Colonic mucosa (tissue), 4 donors: ENCODE data around the gene MARCHF7. TPM values are rescaled to one million over a fixed set of nuclear protein-coding genes. Genes with fewer than 3 reads are reported as not detected.

Experiments used
- DNase-seq: peaks from one replicate; pipeline ENCODE4 v3.0.0-alpha.2; 2020
- H3K27ac ChIP-seq: fragments of 200-600 bp; one replicate; pipeline ENCODE4 v1.8.0; 2021
- H3K27me3 ChIP-seq: fragments of 200-600 bp; one replicate; pipeline ENCODE4 v1.8.0; 2021
- H3K36me3 ChIP-seq: fragments of 200-600 bp; one replicate; pipeline ENCODE4 v1.8.0; 2021
- H3K4me1 ChIP-seq: fragments of 200-600 bp; one replicate; pipeline ENCODE4 v1.8.0; 2021; ENCODE audit warnings: mild to moderate bottlenecking
- H3K4me3 ChIP-seq: fragments of 200-600 bp; one replicate; pipeline ENCODE4 v1.8.0; 2021
- H3K9ac ChIP-seq, 2 donors: one replicate each; pipeline ENCODE4 v1.7.0; 2013; ENCODE audit warnings: control low read depth in 2 of 2, low read depth in 2 of 2, low read length in 2 of 2
- H3K9me3 ChIP-seq: fragments of 200-600 bp; one replicate; pipeline ENCODE4 v1.8.0; 2021
- CTCF ChIP-seq: fragments of 200-600 bp; IDR thresholded peaks from one replicate; pipeline ENCODE4 v1.8.0; 2022; ENCODE audit warnings: antibody characterized with exemption, mild to moderate bottlenecking
- intact Hi-C: fragments of 100-400 bp; cut with DNase I; formaldehyde crosslinking; loops from one replicate; pipeline ENCODE4 v1.14.1; 2022
- total RNA-seq, 2 donors: library from RNA; stranded (reverse); fragmentation: NEBNext Ultra II Directional in 1 of 2; extraction: Animal tissue kit (Norgen Biotek cat#: 25700) in 1 of 2; gene quantifications; one replicate each; pipeline ENCODE4 v1.2.1, GENCODE V29; 2021
- donor health status: healthy.
- donor health status: DM: no; HTN: no; CAD: no.
- donor health status: DM: no; HTN: no; CAD: no.

Gene MARCHF7
- total RNA-seq, 2 donors from 2014 or later, result 39.8 to 75.1 TPM

GRCh38 chr2:159684796-159685195 lies 27.5 kb upstream of the MARCHF7 start:
- intact Hi-C loops, result no loop called here
- Histone ChIP-seq H3K9me3 (no peaks in the 10 kb centered on the region), H3K9ac (no peak overlapping the region), H3K27ac (no peak overlapping the region), H3K4me3 (no peak overlapping the region), H3K4me1 (no peaks in the 10 kb centered on the region), H3K36me3 (no peaks in the 10 kb centered on the region), H3K27me3 (no peaks in the 10 kb centered on the region)
- no peak for TF ChIP-seq CTCF
- DNase-seq, result no peak

- no peak overlapping the region for H3K9ac ChIP-seq
- no peaks in the 10 kb centered on the region for H3K27me3 ChIP-seq
- no peak overlapping the region for H3K4me3 ChIP-seq
- H3K36me3 ChIP-seq, result no peaks in the 10 kb centered on the region
- no peak for TF ChIP-seq CTCF
- no peak overlapping the region for H3K27ac ChIP-seq
- no peak for DNase-seq
- intact Hi-C loops, result no loop called here
- H3K9me3 ChIP-seq, result no peaks in the 10 kb centered on the region
- H3K4me1 ChIP-seq, result no peaks in the 10 kb centered on the region
Observed at GRCh38 chr2:159694500-159695040, 17.7 kb upstream of the MARCHF7 start.

GRCh38 chr2:159695795-159696448 lies 16.4 kb upstream of the MARCHF7 start:
- intact Hi-C loops, result no loop called here
- no peak for TF ChIP-seq CTCF
- no peak for DNase-seq
- Histone ChIP-seq H3K4me3 (no peak overlapping the region), H3K4me1 (no peaks in the 10 kb centered on the region), H3K9ac (no peak overlapping the region), H3K27me3 (no peaks in the 10 kb centered on the region), H3K9me3 (no peaks in the 10 kb centered on the region), H3K36me3 (no peaks in the 10 kb centered on the region), H3K27ac (no peak overlapping the region)

- Histone ChIP-seq H3K36me3 (no peaks in the 10 kb centered on the region), H3K9me3 (no peaks in the 10 kb centered on the region), H3K27me3 (no peaks in the 10 kb centered on the region), H3K9ac (no peak overlapping the region), H3K4me3 (no peak overlapping the region), H3K27ac (no peak overlapping the region), H3K4me1 (no peaks in the 10 kb centered on the region)
- no peak for DNase-seq
- no peak for TF ChIP-seq CTCF
- intact Hi-C loops, result no loop called here
Observed at GRCh38 chr2:159703491-159703890, 8.8 kb upstream of the MARCHF7 start.

GRCh38 chr2:159706385-159706980 lies 5.8 kb upstream of the MARCHF7 start:
- no peaks in the 10 kb centered on the region for H3K36me3 ChIP-seq
- H3K4me3 ChIP-seq, result no peak overlapping the region
- no peaks in the 10 kb centered on the region for H3K9me3 ChIP-seq
- peaks cover 4% of the 10 kb centered on the region for H3K4me1 ChIP-seq
- no peak for TF ChIP-seq CTCF
- intact Hi-C loops, result no loop called here
- peak overlapping the region in 1 of 2 donors; percentile 27 for H3K9ac ChIP-seq
- no peak overlapping the region for H3K27ac ChIP-seq
- DNase-seq, result no peak
- H3K27me3 ChIP-seq, result no peaks in the 10 kb centered on the region
